Measurements from ENCODE around the gene SKP1. TPM values are rescaled to one million over a fixed set of nuclear protein-coding genes. Genes with fewer than 3 reads are reported as not detected.

Gene SKP1
- polyA plus RNA-seq, 3 donors, result 182 to 787 (median 735) TPM

- TF ChIP-seq CTCF (IDR thresholded peaks at IDR 0.05), result no peak
- H3K4me1 ChIP-seq (ENCODE audit: control insufficient read depth in 1 of 2, insufficient read depth in 2 of 2, low read length in 2 of 2), result peaks cover 0 to 6% of the 10 kb centered on the region in 2 donors
- H3K27me3 Mint-ChIP-seq (ENCODE audit: low read depth in 3 of 3), result peaks cover 0 to 3% (median 0%) of the 10 kb centered on the region in 3 donors
- intact Hi-C loops (cut with micrococcal nuclease), result no loop called here
- H3K27ac Mint-ChIP-seq, result peak overlapping the region in 3 of 7 donors; percentile 26 to 83 (median 31)
- WGBS (ENCODE audit: insufficient coverage), result 97% methylated on average over 4 of the region's 4 CpGs
- no peak overlapping the region for H3K9ac ChIP-seq (ENCODE audit: insufficient read depth, low read length, poor library complexity, severe bottlenecking)
- no peak overlapping the region for H3K4me2 ChIP-seq (replicated peaks; ENCODE audit: extremely low read depth, low read length, poor library complexity, severe bottlenecking)
- peaks cover 63 to 94% of the 10 kb centered on the region in 2 donors for H3K36me3 ChIP-seq (replicated peaks in 1 of 2; ENCODE audit: control insufficient read depth in 1 of 2, insufficient read depth in 2 of 2, low read length in 2 of 2)
- no peaks in the 10 kb centered on the region for H3K27me3 ChIP-seq (ENCODE audit: control insufficient read depth in 2 of 2, insufficient read depth in 2 of 2, low read length in 2 of 2)
- no peaks in the 10 kb centered on the region for H3K9me3 ChIP-seq (replicated peaks in 1 of 2; ENCODE audit: control insufficient read depth in 1 of 2, insufficient read depth in 1 of 2, low read length in 2 of 2)
- peaks cover 59 to 77% of the 10 kb centered on the region in 2 donors for H3K36me3 Mint-ChIP-seq
- H4K20me1 ChIP-seq (ENCODE audit: insufficient read depth, low read length), result peaks cover 72% of the 10 kb centered on the region
- H3K4me3 Mint-ChIP-seq, result no peak overlapping the region
- no peaks in the 10 kb centered on the region for H3K79me2 ChIP-seq (ENCODE audit: insufficient read depth, low read length)
- H2AFZ ChIP-seq (ENCODE audit: insufficient read depth, low read depth, low read length, poor library complexity, severe bottlenecking), result no peak overlapping the region
- DNase-seq, result peak in 1 of 3 donors; percentile 1
- H3K4me1 Mint-ChIP-seq, result peaks cover 9% of the 10 kb centered on the region
- no peak overlapping the region for H3K27ac ChIP-seq (ENCODE audit: low read depth in 1 of 2, low read length in 2 of 2)
- H3K4me3 ChIP-seq (replicated peaks in 1 of 3; ENCODE audit: low read depth in 2 of 3, low read length in 3 of 3), result no peak overlapping the region
- H3K9me3 Mint-ChIP-seq, result no peaks in the 10 kb centered on the region
These were observed 29.9 kb downstream of the SKP1 start for GRCh38 chr5:134146651-134147518.

- DNase-seq, result peak; percentile 63 to 71 (median 65)
- Histone ChIP-seq H3K4me2 (replicated peaks; ENCODE audit: extremely low read depth, low read length, poor library complexity, severe bottlenecking) (no peak overlapping the region), H3K4me1 (ENCODE audit: control insufficient read depth in 1 of 2, insufficient read depth in 2 of 2, low read length in 2 of 2) (peaks cover 0 to 6% of the 10 kb centered on the region in 2 donors), H3K9me3 (replicated peaks in 1 of 2; ENCODE audit: control insufficient read depth in 1 of 2, insufficient read depth in 1 of 2, low read length in 2 of 2) (no peaks in the 10 kb centered on the region), H3K9ac (ENCODE audit: insufficient read depth, low read length, poor library complexity, severe bottlenecking) (no peak overlapping the region), H3K36me3 (replicated peaks in 1 of 2; ENCODE audit: control insufficient read depth in 1 of 2, insufficient read depth in 2 of 2, low read length in 2 of 2) (peaks cover 54 to 88% of the 10 kb centered on the region in 2 donors), H3K27me3 (ENCODE audit: control insufficient read depth in 2 of 2, insufficient read depth in 2 of 2, low read length in 2 of 2) (no peaks in the 10 kb centered on the region), H3K4me3 (replicated peaks in 1 of 3; ENCODE audit: low read depth in 2 of 3, low read length in 3 of 3) (no peak overlapping the region), H4K20me1 (ENCODE audit: insufficient read depth, low read length) (peaks cover 77% of the 10 kb centered on the region), H2AFZ (ENCODE audit: insufficient read depth, low read depth, low read length, poor library complexity, severe bottlenecking) (no peak overlapping the region), H3K79me2 (ENCODE audit: insufficient read depth, low read length) (no peaks in the 10 kb centered on the region), H3K27ac (ENCODE audit: low read depth in 1 of 2, low read length in 2 of 2) (no peak overlapping the region)
- peaks cover 9% of the 10 kb centered on the region for H3K4me1 Mint-ChIP-seq
- 97% methylated on average over 9 of the region's 13 CpGs for WGBS (ENCODE audit: insufficient coverage)
- no peaks in the 10 kb centered on the region for H3K9me3 Mint-ChIP-seq
- intact Hi-C loops (cut with micrococcal nuclease), result no loop called here
- peaks cover 54 to 69% of the 10 kb centered on the region in 2 donors for H3K36me3 Mint-ChIP-seq
- peaks cover 0 to 5% (median 0%) of the 10 kb centered on the region in 3 donors for H3K27me3 Mint-ChIP-seq (ENCODE audit: low read depth in 3 of 3)
- peak; percentile 99 for TF ChIP-seq CTCF (IDR thresholded peaks at IDR 0.05)
- no peak overlapping the region for H3K4me3 Mint-ChIP-seq
- H3K27ac Mint-ChIP-seq, result peak overlapping the region in 1 of 7 donors; percentile 32
These were observed 30.8 kb downstream of the SKP1 start for GRCh38 chr5:134145779-134146581.

Data from CD14-positive monocyte (primary cell).